NCI-H2107 (cell line): ENCODE measurements around the gene FXYD3.
"Not testable (repeated sequence)": the region's sequence is repeated elsewhere in the genome, so short reads cannot be mapped to it uniquely, and the experiment has no call there.

Experiments used
- DNase-seq: peaks from one replicate; lab custom pipeline; 2025; lab: John Stamatoyannopoulos, UW

FXYD3 gene

GRCh38 chr19:35125749-35126623 is 10.4 kb downstream of the FXYD3 start:
- no peak for DNase-seq

GRCh38 chr19:35126624-35126959 is 11.0 kb downstream of the FXYD3 start:
- DNase-seq = no peak

- DNase-seq = no peak
These were observed 12.2 kb downstream of the FXYD3 start for GRCh38 chr19:35127871-35128270.

- no peak for DNase-seq
These were observed 12.9 kb downstream of the FXYD3 start for GRCh38 chr19:35128398-35129057.

GRCh38 chr19:35129724-35130274 is 14.2 kb downstream of the FXYD3 start:
- not testable (repeated sequence) for DNase-seq

DNA sequence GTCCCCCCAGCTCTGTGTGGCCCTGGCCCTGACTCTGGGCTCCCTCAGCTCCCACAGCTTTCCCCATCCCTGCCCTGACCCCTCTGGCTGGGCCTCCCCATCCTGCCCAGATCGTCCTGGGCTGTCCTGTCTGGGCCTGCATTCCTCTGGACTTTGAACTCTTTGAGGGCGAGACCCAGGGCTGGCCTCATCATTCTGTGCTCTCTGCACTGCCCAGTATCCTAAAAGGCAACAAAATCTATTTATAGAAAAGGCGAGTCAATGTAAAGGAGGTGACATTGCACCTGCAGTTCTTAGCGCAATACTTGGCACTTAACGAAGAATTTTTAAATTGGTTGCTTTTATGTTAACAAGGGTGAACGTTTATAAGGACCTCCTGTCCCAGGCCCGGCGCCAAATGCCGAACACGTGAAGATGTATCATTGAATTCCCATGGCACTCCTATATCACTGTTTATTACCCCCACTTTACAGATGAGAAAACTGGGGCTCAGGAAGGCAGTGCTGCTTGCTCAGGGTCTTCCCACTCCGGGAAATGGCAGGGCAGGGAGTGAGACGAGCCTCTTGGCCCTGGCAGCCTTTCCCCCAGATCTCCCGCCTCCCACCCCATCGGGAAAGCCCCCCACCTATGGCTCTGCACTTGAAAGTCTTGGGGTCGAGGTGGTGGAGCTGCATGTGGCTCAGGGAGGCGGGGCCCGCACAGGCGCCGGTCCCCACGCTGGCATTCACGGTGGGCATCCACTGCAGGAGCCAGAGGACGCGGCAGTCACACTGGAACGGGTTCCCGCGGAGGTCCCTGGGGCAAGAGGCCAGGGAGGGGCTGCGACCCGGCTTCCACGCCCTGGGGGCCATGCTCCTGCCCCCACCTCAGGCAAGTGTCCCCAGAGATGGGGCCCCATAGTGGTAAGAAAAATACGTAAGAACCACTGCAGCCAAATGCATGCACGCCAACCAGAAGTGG is 15.4 kb downstream of the FXYD3 start:
- DNase-seq = no peak

- DNase-seq = no peak
These were observed 16.6 kb downstream of the FXYD3 start for GRCh38 chr19:35132254-35132653.

DNA sequence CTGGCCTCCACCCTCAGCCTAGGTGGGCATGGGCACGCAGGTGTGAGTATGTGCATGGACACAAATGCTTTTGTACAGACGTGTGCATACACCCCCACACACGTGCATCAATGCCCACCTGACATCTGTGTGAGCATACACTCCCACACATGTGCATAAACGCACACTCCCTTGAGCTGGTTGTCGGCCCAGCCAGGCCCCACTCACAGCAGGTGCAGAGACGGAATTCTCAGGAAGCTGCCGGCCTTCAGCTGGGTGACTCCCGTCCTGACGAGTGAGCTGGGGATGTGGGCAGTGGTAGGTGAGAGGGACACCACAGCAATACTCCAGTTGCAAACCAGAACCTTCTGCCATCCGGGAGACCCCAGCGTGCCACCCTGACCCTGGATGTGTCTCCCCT is 18.2 kb downstream of the FXYD3 start:
- DNase-seq = no peak

DNA sequence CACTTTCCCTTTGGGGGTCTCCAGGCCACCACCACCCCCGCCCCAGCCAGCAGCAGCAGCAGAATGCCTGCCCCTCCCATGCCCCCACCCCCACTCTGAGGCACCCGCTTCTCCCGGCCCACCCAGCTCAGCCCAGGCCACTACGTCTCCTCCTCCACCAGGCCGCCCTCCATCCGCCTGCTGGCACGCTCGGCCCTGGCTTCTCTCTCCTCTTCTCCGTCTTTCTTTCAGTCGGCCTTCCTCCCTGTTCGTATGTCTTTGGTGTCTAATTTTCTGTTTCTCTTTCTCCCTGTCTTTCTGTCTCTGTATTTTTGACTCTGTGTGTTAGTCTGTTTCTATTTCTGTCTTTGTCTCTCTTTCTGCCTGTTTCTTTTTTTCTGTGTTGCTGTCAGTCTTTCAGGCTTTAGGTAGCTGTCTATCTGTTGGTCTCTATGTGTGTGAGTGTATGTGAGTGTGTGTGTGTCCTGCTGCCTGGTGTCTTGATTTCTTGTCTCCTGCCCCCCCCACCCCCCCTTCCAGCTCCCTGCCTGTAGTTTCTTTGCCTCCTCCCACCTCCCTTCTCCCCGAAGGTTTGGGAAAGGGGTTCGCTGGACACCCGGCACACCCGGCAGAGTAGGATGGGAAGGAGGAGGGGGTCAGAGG is 19.1 kb downstream of the FXYD3 start, which contains the start of gene LGI4:
Gene LGI4 (minus strand): TSS at position 459 of the 642 bp plus-strand sequence. CDS start 379 bp downstream, at position 80.
- DNase-seq = no peak

DNA sequence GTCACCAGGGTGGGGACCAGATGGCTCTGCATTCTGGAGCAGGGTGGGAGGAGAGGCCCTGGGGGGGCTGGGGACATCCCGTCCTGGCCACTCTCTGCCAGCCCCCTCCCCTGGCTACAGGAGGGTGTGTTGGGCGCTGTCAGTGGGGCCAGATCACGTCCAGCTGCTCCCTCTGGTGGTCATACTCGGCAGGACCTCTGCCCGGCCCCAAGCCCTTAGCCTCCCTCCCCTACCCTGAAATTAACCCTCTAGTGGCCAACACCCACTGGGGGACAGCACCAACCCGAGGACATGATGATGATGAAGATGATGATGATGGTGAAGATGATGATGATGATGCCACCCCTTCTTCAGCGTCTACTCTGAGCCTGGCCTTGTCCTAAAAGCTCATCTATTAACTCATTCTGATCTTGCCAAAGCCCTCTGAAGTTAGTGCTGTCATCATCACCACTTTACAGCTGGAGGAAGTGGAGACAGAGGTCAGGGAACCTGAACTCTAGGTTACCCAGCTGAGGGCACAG is 19.8 kb downstream of the FXYD3 start:
- no peak for DNase-seq

GRCh38 chr19:35136231-35136630 is 20.6 kb downstream of the FXYD3 start:
- no peak for DNase-seq

GRCh38 chr19:35136977-35137702 is 21.5 kb downstream of the FXYD3 start:
- DNase-seq = no peak

DNA sequence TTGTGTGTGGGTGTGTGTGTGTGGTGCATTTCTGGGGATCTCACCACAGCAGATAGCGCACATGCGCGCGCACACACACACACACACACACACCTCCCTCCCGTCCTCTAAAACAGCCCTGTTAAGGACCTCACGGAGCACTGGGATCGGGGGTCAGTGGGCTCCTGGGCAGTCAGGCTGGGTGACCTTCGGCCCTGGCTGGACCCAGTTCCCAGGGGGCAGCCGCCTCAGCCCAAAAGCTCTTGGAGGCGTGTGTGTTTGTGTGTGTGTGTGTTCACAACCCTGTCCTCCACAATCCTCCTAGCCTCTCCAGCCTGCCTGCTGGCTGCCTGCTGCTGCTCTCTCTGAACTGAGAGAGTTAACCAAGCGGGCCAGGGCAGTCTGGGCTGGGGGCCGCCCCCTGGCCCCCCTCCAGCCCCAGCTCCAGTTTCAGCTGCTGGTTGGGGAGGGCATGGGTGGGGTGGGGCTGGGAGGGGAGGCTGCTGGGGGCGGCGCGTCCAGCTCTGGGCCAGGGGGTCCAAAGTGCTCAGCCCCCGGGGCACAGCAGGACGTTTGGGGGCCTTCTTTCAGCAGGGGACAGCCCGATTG is 22.8 kb downstream of the FXYD3 start, which contains the start of gene FXYD1:
Gene FXYD1 (plus strand): TSS at position 520 of the 588 bp plus-strand sequence. CDS start 1,256 bp downstream, outside the sequence.
- DNase-seq = no peak

GRCh38 chr19:35140207-35140961 is 24.8 kb downstream of the FXYD3 start:
- DNase-seq = no peak

DNA sequence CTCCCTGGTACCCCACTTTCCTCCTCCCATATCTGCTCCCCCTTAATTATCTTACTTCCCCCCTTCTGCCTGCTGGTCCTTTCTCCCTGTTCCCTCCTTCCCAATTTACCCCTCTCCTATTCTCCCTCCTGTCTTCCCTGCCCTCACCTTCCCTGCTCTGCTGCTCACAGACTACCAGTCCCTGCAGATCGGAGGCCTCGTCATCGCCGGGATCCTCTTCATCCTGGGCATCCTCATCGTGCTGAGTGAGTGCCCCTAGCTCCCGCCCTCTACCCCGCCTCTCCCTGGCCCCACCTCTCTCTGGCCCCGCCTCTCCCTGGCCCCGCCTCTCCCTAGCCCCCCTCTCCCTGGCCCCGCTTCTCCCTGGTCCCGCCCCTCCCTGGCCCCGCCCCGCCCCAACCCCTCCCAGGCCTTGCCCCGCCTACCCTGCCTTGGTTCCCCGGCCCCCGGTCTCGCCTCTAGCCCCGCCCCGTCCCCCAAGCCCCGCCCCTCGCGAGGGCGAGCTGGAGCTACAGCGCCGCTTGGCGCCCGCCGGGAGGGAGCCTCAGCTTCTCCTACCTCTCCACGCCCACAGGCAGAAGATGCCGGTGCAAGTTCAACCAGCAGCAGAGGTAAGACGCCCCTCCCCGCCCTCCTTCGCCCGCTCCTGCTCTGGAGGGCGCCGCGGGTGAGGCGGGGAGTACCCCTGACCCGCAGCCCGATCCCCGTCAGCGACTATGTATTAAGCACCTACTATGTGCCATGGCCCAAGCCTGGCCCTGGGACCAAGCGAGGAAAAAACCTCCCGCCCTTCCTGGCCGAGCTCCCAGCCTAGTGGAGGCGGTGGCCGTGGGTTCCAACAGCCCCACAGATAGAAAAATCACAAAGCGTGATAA is 25.6 kb downstream of the FXYD3 start:
- DNase-seq = no peak

GRCh38 chr19:35141837-35142605 is 26.4 kb downstream of the FXYD3 start:
- DNase-seq = no peak

DNA sequence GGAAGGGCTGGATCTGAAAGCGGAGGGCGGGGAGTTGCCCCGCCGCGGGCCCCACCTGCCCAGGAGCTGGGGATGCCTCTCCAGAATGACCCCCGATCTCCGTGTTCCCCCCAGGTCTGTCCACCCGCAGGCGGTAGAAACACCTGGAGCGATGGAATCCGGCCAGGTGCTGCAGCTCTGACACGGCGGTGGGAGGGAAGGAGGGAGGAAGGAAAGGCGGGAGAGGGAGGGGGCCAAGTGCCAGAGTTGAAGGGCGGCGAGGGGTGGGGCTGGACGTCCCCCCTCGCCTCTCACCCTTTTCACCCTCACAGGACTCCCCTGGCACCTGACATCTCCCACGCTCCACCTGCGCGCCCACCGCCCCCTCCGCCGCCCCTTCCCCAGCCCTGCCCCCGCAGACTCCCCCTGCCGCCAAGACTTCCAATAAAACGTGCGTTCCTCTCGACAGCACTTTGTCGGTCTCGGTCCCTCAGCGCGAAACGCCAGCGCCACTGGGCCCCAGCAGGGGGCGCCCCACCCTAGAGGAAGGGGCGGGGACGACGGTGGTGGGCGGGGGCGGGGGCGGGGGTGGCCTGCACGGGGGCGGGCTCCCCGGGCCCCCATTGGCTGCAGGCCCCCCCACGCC is 27.1 kb downstream of the FXYD3 start:
- DNase-seq = no peak
